ENCODE measurements around the gene PHOX2B.

GRCh38 chr4:41709844-41710481 is 38.6 kb downstream of the PHOX2B start:
- TF ChIP-seq ZNF565 (CRISPR knock-in tag; conservative IDR thresholded peaks at IDR 0.05; ENCODE audit: low read depth) (no peak), TCF4 (CRISPR knock-in tag; IDR thresholded peaks at IDR 0.05; ENCODE audit: borderline replicate concordance) (no peak), PATZ1 (CRISPR knock-in tag; IDR thresholded peaks at IDR 0.05; ENCODE audit: borderline replicate concordance) (no peak), CSDC2 (CRISPR knock-in tag; IDR thresholded peaks at IDR 0.05) (no peak), ARNTL (CRISPR knock-in tag; IDR thresholded peaks at IDR 0.05; ENCODE audit: borderline replicate concordance, low read depth) (no peak), RARB (CRISPR knock-in tag; IDR thresholded peaks at IDR 0.05) (no peak), GLIS3 (CRISPR knock-in tag; IDR thresholded peaks at IDR 0.05) (no peak), SNAI2 (CRISPR knock-in tag; IDR thresholded peaks at IDR 0.05) (no peak), PPARA (CRISPR knock-in tag; IDR thresholded peaks at IDR 0.05; ENCODE audit: borderline replicate concordance) (no peak), ESRRG (CRISPR knock-in tag; IDR thresholded peaks at IDR 0.05) (no peak), ZNF8 (CRISPR knock-in tag; IDR thresholded peaks at IDR 0.05) (no peak), ZFP30 (CRISPR knock-in tag; IDR thresholded peaks at IDR 0.05) (no peak)
- TF ChIP-seq, protein P1, sequence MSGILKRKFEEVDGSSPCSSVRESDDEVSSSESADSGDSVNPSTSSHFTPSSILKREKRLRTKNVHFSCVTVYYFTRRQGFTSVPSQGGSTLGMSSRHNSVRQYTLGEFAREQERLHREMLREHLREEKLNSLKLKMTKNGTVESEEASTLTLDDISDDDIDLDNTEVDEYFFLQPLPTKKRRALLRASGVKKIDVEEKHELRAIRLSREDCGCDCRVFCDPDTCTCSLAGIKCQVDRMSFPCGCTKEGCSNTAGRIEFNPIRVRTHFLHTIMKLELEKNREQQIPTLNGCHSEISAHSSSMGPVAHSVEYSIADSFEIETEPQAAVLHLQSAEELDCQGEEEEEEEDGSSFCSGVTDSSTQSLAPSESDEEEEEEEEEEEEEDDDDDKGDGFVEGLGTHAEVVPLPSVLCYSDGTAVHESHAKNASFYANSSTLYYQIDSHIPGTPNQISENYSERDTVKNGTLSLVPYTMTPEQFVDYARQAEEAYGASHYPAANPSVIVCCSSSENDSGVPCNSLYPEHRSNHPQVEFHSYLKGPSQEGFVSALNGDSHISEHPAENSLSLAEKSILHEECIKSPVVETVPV (CRISPR knock-in tag; IDR thresholded peaks at IDR 0.05) = no peak
